Esophagus muscularis mucosa (tissue), 4 donors: ENCODE data around the gene NUDT14. TPM values are rescaled to one million over a fixed set of nuclear protein-coding genes. Genes with fewer than 3 reads are reported as not detected.

Experiments used
- DNase-seq: peaks from one replicate; pipeline ENCODE4 v3.0.0-alpha.2; 2017; ENCODE audit errors: extremely low spot score
- H3K27ac ChIP-seq, 4 donors: fragments of 200-600 bp; sonication (generic); replicated peaks in 1 of 4; 1 replicate in 3 of 4; 2 replicates in 1 of 4; pipeline ENCODE4 v1.5.1; 2016 to 2019; ENCODE audit warnings: mild to moderate bottlenecking in 1 of 4
- H3K27me3 ChIP-seq, 4 donors: fragments of 200-600 bp; sonication (generic); one replicate each; pipeline versions ENCODE4 v1.5.1 to v1.6.0; 2016 to 2019
- H3K36me3 ChIP-seq, 4 donors: fragments of 200-600 bp; sonication (generic); one replicate each; pipeline ENCODE4 v1.5.1; 2016 to 2019
- H3K4me1 ChIP-seq, 4 donors: fragments of 200-600 bp; sonication (generic); one replicate each; pipeline ENCODE4 v1.5.1; 2016 to 2019
- H3K4me3 ChIP-seq, 4 donors: fragments of 200-600 bp; sonication (generic); 1 replicate in 2 of 4; 2 replicates in 2 of 4; pipeline ENCODE4 v1.5.1; 2016 to 2019; ENCODE audit warnings: mild to moderate bottlenecking in 4 of 4, moderate library complexity in 1 of 4
- H3K9me3 ChIP-seq, 4 donors: fragments of 200-600 bp; sonication (generic); 1 replicate in 3 of 4; 2 replicates in 1 of 4; pipeline ENCODE4 v1.5.1; 2016 to 2019
- EP300 ChIP-seq: sonication (generic); formaldehyde crosslinking; IDR thresholded peaks from one replicate; pipeline ENCODE4 v1.6.1; 2017; ENCODE audit warnings: antibody characterized with exemption
- POLR2A ChIP-seq: fragments of 450-650 bp; IDR thresholded peaks from one replicate; pipeline ENCODE4 v1.6.1; 2017; ENCODE audit warnings: antibody characterized with exemption, moderate library complexity, mild to moderate bottlenecking, low read depth
- POLR2AphosphoS5 ChIP-seq, 2 donors: sonication (generic); formaldehyde crosslinking; IDR thresholded peaks; one replicate each; pipeline ENCODE4 v1.6.1; 2017; ENCODE audit warnings: antibody characterized with exemption in 2 of 2
- WGBS: methylation state at CpG from one replicate; pipeline ENCODE4 v1.1.5; 2018; 5-methylcytosine and 5-hydroxymethylcytosine counted together
- intact Hi-C: fragments of 100-400 bp; cut with DNase I; formaldehyde crosslinking; loops from one replicate; pipeline ENCODE4 v1.15.1; 2023
- total RNA-seq, 4 donors: library from RNA; depleted of rRNA; stranded (reverse); fragments of >200 nt; gene quantifications; one replicate each; pipeline versions ENCODE4 v1.1.0 to v1.2.1, GENCODE V29; 2016
- TF ChIP-seq, protein P1 (sequence below), 3 experiments: fragments of 200-600 bp in 2 of 3; fragments of 450-650 bp in 1 of 3; sonication (generic) in 2 of 3; IDR thresholded peaks; one replicate each; pipeline ENCODE4 v1.5.1; 2017 to 2019; ENCODE audit warnings: antibody characterized with exemption in 3 of 3, mild to moderate bottlenecking in 2 of 3, moderate library complexity in 1 of 3

The NUDT14 gene
- total RNA-seq, 4 donors from 2014 or later: 2.1 to 6.2 (median 5.8) TPM

DNA sequence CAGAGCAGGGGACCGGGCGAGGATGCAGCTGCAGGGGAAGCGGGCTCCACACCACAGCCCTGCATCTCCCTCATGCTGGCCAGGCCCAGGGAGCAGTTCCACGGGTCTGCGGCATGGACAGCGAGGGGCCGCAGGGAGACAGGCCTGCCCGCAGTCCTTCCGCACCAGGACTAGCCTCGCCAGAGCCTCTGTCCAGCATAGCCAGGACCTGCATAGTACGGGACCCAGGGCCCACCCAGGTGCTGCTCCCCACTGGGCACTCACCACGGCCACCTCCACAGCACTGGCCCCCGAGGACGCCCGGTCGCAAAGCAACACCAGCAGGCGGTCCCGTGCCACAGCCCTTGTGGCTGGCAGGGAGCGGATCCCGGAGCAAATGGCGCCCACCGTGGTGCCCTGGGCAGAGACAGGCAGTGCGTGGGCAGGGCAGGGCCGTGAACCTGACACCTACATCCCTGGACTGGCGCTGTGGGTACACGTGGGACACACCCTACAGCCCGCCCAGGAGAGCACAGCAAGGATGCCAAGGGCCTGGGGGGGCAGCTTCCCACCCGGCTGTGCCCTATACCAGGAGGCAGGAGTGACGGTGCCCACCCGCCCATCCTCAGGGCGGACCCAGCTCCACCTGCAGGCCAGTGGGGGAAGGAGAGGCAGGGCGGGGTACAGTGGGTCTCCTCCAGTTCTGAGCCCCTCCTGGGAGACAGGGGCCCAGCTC, 36.3 kb downstream of the NUDT14 start:
- H3K9me3 ChIP-seq: peaks cover 0 to 16% (median 10%) of the 10 kb centered on the region in 4 donors
- no peak overlapping the region for H3K27ac ChIP-seq
- intact Hi-C loops: no loop called here
- H3K36me3 ChIP-seq: peaks cover 0 to 96% (median 27%) of the 10 kb centered on the region in 4 donors
- no peak overlapping the region for H3K4me3 ChIP-seq
- WGBS: 93% methylated on average over 8 of the region's 32 CpGs
- TF ChIP-seq, protein P1, sequence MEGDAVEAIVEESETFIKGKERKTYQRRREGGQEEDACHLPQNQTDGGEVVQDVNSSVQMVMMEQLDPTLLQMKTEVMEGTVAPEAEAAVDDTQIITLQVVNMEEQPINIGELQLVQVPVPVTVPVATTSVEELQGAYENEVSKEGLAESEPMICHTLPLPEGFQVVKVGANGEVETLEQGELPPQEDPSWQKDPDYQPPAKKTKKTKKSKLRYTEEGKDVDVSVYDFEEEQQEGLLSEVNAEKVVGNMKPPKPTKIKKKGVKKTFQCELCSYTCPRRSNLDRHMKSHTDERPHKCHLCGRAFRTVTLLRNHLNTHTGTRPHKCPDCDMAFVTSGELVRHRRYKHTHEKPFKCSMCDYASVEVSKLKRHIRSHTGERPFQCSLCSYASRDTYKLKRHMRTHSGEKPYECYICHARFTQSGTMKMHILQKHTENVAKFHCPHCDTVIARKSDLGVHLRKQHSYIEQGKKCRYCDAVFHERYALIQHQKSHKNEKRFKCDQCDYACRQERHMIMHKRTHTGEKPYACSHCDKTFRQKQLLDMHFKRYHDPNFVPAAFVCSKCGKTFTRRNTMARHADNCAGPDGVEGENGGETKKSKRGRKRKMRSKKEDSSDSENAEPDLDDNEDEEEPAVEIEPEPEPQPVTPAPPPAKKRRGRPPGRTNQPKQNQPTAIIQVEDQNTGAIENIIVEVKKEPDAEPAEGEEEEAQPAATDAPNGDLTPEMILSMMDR (IDR thresholded peaks at IDR 0.05): no peak
- TF ChIP-seq POLR2A (no peak), EP300 (no peak), POLR2AphosphoS5 (IDR thresholded peaks at IDR 0.05) (no peak)
- no peak for DNase-seq
- no peaks in the 10 kb centered on the region for H3K27me3 ChIP-seq
- H3K4me1 ChIP-seq: no peaks in the 10 kb centered on the region

DNA sequence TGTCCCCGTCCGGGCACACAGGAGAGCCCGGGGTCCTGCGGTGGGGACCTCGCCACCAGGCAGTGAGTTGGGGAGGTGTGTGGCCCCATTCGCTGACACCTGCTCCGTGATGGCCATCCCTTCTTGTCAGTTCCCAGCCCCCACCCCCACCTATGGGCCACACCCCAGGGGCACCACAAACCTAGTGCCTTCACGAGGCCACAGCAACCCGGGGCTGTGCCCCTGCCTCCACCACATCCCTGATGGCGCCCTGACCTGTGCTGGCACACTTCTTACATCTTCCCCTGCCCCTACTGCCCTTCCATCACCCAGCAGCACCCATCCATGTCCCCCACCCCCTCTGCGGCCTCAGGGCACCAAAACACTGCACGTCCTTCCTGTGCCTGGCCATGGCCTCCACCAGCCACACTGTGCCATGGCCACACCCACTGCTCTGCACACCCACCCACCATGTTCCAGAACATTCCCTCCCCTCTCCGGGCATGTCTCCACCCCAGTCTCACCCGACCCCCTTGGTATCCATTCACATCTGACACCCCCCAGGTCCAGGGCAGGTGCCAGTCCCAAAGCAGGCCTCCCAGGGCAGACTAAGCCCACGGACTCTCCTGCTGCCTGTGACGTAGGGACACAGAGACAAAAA, 37.0 kb downstream of the NUDT14 start:
- Histone ChIP-seq H3K36me3 (peaks cover 0 to 91% (median 29%) of the 10 kb centered on the region in 4 donors), H3K27me3 (no peaks in the 10 kb centered on the region), H3K9me3 (peaks cover 0 to 22% (median 17%) of the 10 kb centered on the region in 4 donors), H3K27ac (no peak overlapping the region), H3K4me3 (no peak overlapping the region), H3K4me1 (no peaks in the 10 kb centered on the region)
- intact Hi-C loops: no loop called here
- no peak for DNase-seq
- TF ChIP-seq POLR2AphosphoS5 (IDR thresholded peaks at IDR 0.05) (no peak), EP300 (no peak), POLR2A (no peak)
- TF ChIP-seq, protein P1 (IDR thresholded peaks at IDR 0.05): no peak
- WGBS: 88% methylated on average over 10 of the region's 16 CpGs

DNA sequence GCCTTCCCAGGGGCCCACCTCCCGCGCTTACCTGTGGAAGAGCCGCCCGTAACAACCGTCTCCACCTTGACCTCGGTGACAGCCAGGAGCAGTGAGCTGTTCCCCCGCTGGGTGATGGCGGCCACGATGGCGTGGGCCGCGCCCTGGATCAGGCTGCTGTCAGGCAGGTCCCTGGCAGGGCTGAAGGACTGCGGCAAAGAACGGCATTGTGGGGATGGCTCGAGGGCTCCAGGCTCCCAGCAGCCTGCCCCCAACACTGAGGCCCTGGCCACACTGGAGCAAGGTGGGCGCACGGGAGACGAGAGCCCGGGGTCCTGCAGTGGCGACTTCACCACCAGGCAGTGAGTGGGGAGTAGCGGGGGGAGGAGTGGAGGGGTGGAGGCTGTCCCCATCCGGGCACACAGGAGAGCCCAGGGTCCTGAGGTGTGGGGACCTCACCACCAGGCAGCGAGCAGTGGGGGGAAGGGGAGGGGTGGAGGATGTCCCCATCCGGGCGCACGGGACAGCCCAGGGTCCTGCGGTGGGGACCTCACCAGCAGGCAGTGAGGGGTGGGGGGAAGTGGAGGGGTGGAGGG, 37.6 kb downstream of the NUDT14 start:
- intact Hi-C loops: no loop called here
- 90% methylated on average over 18 of the region's 27 CpGs for WGBS
- Histone ChIP-seq H3K4me1 (no peaks in the 10 kb centered on the region), H3K27me3 (no peaks in the 10 kb centered on the region), H3K9me3 (peaks cover 0 to 23% (median 19%) of the 10 kb centered on the region in 4 donors), H3K4me3 (no peak overlapping the region), H3K27ac (no peak overlapping the region), H3K36me3 (peaks cover 0 to 85% (median 25%) of the 10 kb centered on the region in 4 donors)
- no peak for DNase-seq
- TF ChIP-seq POLR2AphosphoS5 (IDR thresholded peaks at IDR 0.05): no peak
- TF ChIP-seq, protein P1 (IDR thresholded peaks at IDR 0.05): no peak
- no peak for TF ChIP-seq POLR2A
- TF ChIP-seq EP300: no peak

DNA sequence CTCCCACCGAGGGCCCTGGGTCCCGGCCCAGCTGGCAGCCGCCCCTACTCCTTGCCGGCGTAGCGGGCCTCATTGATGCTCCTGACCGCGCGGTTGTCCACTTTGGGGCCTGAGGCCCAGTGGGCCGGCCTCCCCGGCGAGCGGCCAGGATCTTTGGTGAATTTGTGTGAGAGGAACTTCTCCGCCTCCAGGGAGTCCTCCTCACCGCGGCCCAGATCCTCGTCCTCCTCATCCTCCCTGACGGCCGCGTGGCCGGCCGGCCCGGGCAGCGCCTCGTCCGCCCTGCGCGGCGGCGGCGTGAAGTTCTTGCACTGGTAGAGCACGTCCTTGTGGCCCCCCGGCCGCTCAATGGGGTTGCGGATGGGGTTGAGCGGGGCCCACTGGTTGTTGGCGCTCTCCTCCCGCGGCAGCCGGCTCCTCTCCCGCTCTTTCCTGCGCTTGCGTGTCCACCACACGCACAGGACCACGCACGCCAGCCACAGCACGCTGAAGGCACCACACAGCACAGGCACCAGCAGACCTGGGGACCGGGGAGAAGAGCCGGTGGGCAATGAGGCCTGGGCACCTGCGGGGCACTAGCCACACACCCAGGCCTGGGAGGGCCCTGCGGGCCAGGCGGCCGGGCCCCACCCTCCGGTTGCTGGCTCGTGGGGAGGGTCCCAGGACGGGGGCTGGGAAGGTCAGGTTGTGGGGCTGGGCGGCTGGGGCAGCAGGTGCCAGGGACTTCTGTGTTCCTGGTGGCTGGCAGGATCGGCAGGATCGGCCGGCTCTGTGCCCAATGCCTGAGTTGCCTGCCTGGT, 38.3 kb downstream of the NUDT14 start:
- Histone ChIP-seq H3K4me3 (no peak overlapping the region), H3K36me3 (peaks cover 0 to 79% (median 19%) of the 10 kb centered on the region in 4 donors), H3K9me3 (peaks cover 0 to 23% (median 19%) of the 10 kb centered on the region in 4 donors), H3K4me1 (no peaks in the 10 kb centered on the region), H3K27me3 (no peaks in the 10 kb centered on the region), H3K27ac (no peak overlapping the region)
- TF ChIP-seq POLR2A (no peak), POLR2AphosphoS5 (IDR thresholded peaks at IDR 0.05) (no peak), EP300 (no peak)
- TF ChIP-seq, protein P1 (IDR thresholded peaks at IDR 0.05): no peak
- intact Hi-C loops: no loop called here
- 98% methylated on average over 16 of the region's 60 CpGs for WGBS
- DNase-seq: no peak
